CD4-positive, alpha-beta T cell treated with Interleukin-4 for 4 hours (primary cell): ENCODE measurements around the gene SLC22A8.
"Not testable (repeated sequence)": the region's sequence is repeated elsewhere in the genome, so short reads cannot be mapped to it uniquely, and the experiment has no call there.

Experiments
- DNase-seq: peaks from one replicate; pipeline ENCODE4 v3.0.0-alpha.2; 2020

SLC22A8 gene

GRCh38 chr11:62985041-62985750, 30.4 kb downstream of the SLC22A8 start:
- DNase-seq: no peak

- DNase-seq: no peak
Observed at GRCh38 chr11:62984451-62984991, 31.1 kb downstream of the SLC22A8 start, which contains the start of gene SLC22A6. Gene SLC22A6, minus strand, starts transcription at chr11:62984967. Its CDS starts 277 bp downstream, at chr11:62984690.

- no peak for DNase-seq
Observed at GRCh38 chr11:62983536-62984199, 32.0 kb downstream of the SLC22A8 start.

- no peak for DNase-seq
Observed at GRCh38 chr11:62981743-62982142, 33.9 kb downstream of the SLC22A8 start.

GRCh38 chr11:62980133-62980760, 35.4 kb downstream of the SLC22A8 start:
- DNase-seq: no peak

- no peak for DNase-seq
Observed at GRCh38 chr11:62976109-62976508, 39.5 kb downstream of the SLC22A8 start.

GRCh38 chr11:62974848-62975522, 40.7 kb downstream of the SLC22A8 start:
- DNase-seq: no peak

GRCh38 chr11:62965574-62965973, 50.1 kb downstream of the SLC22A8 start:
- no peak for DNase-seq

- no peak for DNase-seq
Observed at GRCh38 chr11:62962391-62962790, 53.2 kb downstream of the SLC22A8 start.

- no peak for DNase-seq
Observed at GRCh38 chr11:62961017-62961570, 54.5 kb downstream of the SLC22A8 start.

- DNase-seq: no peak
Observed at GRCh38 chr11:62959422-62959980, 56.1 kb downstream of the SLC22A8 start.

GRCh38 chr11:62958547-62959421, 56.9 kb downstream of the SLC22A8 start:
- DNase-seq: no peak

GRCh38 chr11:62957147-62957546, 58.5 kb downstream of the SLC22A8 start:
- DNase-seq: no peak

GRCh38 chr11:62954478-62954877, 61.2 kb downstream of the SLC22A8 start:
- no peak for DNase-seq

GRCh38 chr11:62953811-62954210, 61.8 kb downstream of the SLC22A8 start:
- DNase-seq: no peak

- no peak for DNase-seq
Observed at GRCh38 chr11:62948765-62949320, 66.8 kb downstream of the SLC22A8 start.

- DNase-seq: not testable (repeated sequence)
Observed at GRCh38 chr11:62945538-62945937, 70.1 kb downstream of the SLC22A8 start.
